ENCODE measurements around the gene MAN1A1.

DNA sequence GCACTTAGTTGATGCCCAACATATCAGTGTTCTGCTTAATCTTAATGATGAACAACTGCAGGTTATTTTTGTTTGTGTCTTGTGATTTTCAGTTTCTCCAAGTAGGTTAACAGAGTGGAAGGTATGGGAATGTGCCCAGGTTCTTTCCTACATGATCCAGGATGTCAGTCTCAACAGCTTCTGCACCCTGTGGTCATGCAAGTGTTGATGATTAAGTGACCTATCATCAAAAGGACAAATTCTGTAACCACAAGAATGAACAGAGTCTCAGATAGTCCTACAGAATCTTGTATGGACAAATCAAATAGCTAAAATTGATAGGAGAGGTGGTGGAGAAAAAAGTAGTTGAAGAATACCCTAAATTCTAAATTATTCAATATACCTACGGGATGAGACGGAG, 26.1 kb downstream of the MAN1A1 start:
- TF ChIP-seq, protein P1, sequence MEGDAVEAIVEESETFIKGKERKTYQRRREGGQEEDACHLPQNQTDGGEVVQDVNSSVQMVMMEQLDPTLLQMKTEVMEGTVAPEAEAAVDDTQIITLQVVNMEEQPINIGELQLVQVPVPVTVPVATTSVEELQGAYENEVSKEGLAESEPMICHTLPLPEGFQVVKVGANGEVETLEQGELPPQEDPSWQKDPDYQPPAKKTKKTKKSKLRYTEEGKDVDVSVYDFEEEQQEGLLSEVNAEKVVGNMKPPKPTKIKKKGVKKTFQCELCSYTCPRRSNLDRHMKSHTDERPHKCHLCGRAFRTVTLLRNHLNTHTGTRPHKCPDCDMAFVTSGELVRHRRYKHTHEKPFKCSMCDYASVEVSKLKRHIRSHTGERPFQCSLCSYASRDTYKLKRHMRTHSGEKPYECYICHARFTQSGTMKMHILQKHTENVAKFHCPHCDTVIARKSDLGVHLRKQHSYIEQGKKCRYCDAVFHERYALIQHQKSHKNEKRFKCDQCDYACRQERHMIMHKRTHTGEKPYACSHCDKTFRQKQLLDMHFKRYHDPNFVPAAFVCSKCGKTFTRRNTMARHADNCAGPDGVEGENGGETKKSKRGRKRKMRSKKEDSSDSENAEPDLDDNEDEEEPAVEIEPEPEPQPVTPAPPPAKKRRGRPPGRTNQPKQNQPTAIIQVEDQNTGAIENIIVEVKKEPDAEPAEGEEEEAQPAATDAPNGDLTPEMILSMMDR (IDR thresholded peaks at IDR 0.05; ENCODE audit: insufficient read depth, low read length, poor library complexity, severe bottlenecking), result no peak
- TF ChIP-seq EZH2phosphoT487 (conservative IDR thresholded peaks at IDR 0.05; ENCODE audit: low read length), result no peak

Measured in SU-DHL-6 (cell line).